Lower leg skin (tissue), 4 donors: ENCODE results near the gene ZDHHC17. TPM values are rescaled to one million over a fixed set of nuclear protein-coding genes. Genes with fewer than 3 reads are reported as not detected.

Source experiments
- DNase-seq, 2 donors: peaks; one replicate each; pipeline ENCODE4 v3.0.0-alpha.2; 2019; ENCODE audit warnings: low spot score in 2 of 2
- H3K4me3 ChIP-seq: fragments of 200-600 bp; sonication (generic); 2 replicates; pipeline ENCODE4 v1.5.1; 2017; ENCODE audit warnings: mild to moderate bottlenecking, low read depth; ENCODE audit not compliant: poor library complexity, severe bottlenecking
- CTCF ChIP-seq, 3 donors: fragments of 450-650 bp; IDR thresholded peaks; one replicate each; pipeline ENCODE4 v1.5.1; 2016; ENCODE audit warnings: antibody characterized with exemption in 3 of 3, mild to moderate bottlenecking in 3 of 3, moderate library complexity in 2 of 3
- POLR2A ChIP-seq, 2 donors: fragments of 450-650 bp; IDR thresholded peaks; one replicate each; pipeline ENCODE4 v1.6.1; 2016 to 2017; ENCODE audit warnings: antibody characterized with exemption in 2 of 2, mild to moderate bottlenecking in 1 of 2, moderate library complexity in 1 of 2
- WGBS, 2 donors: methylation state at CpG; one replicate each; pipeline ENCODE4 v1.1.5; 2018; 5-methylcytosine and 5-hydroxymethylcytosine counted together
- intact Hi-C: fragments of 100-400 bp; cut with DNase I; formaldehyde crosslinking; loops from one replicate; pipeline ENCODE4 v1.15.0; 2023; ENCODE audit warnings: low total_unique reads
- total RNA-seq, 4 donors: library from RNA; depleted of rRNA; stranded (reverse); fragments of >200 nt; gene quantifications; one replicate each; pipeline ENCODE4 v1.1.0, GENCODE V29; 2016

The ZDHHC17 gene
- total RNA-seq, 4 donors from 2014 or later, result 10.5 to 18.7 (median 13.0) TPM

DNA sequence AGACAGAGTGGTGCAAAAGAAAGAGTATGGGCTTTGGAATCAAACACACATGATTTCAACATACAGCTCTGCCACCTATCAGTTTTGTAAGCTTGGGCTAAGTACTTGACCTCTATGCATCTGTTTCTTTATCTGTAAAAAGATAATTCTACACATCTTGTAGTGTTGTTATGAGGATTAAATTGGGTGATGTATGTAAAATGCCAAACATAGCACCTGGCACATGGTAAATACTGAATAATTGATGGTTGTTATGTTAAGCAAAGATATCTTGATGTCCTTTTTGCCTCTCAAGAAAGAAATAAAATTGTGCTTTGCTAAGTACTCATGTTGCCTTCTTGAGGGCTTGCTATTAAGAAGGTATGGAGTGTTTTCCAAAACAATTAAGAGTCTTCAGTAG, 117.2 kb downstream of the ZDHHC17 start:
- TF ChIP-seq CTCF (IDR thresholded peaks at IDR 0.05), result no peak
- TF ChIP-seq POLR2A (IDR thresholded peaks at IDR 0.05), result no peak
- no peak for DNase-seq
- intact Hi-C loops, result no loop called here
- no peak overlapping the region for H3K4me3 ChIP-seq

DNA sequence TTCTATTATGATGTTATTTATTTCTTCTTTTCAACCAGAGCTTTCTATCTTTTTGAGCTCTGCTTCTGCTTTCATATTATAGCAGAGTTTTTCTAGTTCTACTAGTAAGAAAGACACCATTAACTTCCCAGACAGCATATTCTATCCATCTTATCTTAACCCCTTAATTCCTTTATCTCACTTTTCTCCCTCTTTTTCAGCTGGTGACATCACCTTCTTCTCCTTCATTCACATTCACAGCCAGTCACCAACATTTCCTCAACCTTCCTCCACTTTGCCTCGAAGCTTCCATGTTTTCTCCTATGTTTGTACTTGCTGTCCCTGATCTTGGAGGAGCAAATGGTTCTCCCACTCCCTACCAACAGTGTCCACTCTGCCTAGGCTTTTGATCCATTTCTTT, 118.5 kb downstream of the ZDHHC17 start:
- DNase-seq, result no peak
- intact Hi-C loops, result no loop called here
- TF ChIP-seq CTCF (IDR thresholded peaks at IDR 0.05), result no peak
- no peak for TF ChIP-seq POLR2A (IDR thresholded peaks at IDR 0.05)
- WGBS, 2 donors, result 82 to 92% methylated on average over 1 of the region's 1 CpG
- H3K4me3 ChIP-seq, result no peak overlapping the region

DNA sequence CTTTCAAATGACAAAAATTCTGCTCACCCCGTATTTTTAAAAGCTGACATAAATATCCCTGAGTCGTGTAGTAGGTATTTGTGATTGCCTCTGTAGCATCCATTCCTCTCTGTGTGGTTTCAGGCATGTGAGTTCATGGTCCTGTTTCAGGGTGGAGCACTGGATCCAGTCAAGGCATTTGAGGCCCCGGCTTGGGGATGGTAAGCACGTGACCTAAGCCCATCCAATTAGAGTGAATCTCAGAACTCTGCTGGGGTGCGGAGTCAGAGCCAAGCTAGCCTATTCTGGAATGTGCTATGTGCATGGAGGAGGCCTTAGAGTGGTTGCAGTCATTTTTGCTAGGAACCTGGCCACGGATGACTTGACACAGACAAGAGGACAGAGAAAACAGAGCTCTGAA, 119.2 kb downstream of the ZDHHC17 start:
- no peak for DNase-seq
- intact Hi-C loops, result no loop called here
- no peak for TF ChIP-seq CTCF (IDR thresholded peaks at IDR 0.05)
- no peak for TF ChIP-seq POLR2A (IDR thresholded peaks at IDR 0.05)
- H3K4me3 ChIP-seq, result no peak overlapping the region
- WGBS, 2 donors, result 85 to 91% methylated on average over 6 of the region's 6 CpGs

DNA sequence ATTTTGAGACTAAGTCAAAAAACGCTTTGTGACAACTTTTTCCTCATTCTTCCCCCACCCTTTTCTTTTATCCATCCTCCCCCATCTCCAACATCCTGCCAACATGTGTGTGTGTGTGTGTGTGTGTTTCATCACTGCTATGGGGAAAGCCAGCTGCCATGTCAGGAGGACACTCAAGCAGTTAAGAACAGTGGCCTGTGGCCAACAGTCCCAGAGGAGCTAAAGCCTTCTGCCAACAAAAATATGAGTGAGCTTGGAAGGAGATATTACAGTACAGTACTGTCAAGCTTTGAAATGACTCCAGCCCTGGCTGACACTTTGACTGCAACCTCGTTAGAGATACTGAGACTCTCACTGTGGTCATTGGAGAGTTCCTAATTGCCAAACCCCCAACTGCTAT, 119.9 kb downstream of the ZDHHC17 start:
- H3K4me3 ChIP-seq, result no peak overlapping the region
- DNase-seq, result no peak
- TF ChIP-seq CTCF (IDR thresholded peaks at IDR 0.05) (no peak), POLR2A (IDR thresholded peaks at IDR 0.05) (no peak)
- WGBS, 2 donors, result 47 to 54% methylated on average over 2 of the region's 2 CpGs
- intact Hi-C loops, result no loop called here

GRCh38 chr12:76888775-76889174, 124.9 kb downstream of the ZDHHC17 start:
- intact Hi-C loops, result no loop called here
- 94 to 100% methylated on average over 1 of the region's 1 CpG for WGBS, 2 donors
- TF ChIP-seq POLR2A (IDR thresholded peaks at IDR 0.05), result no peak
- no peak for TF ChIP-seq CTCF (IDR thresholded peaks at IDR 0.05)
- no peak for DNase-seq
- no peak overlapping the region for H3K4me3 ChIP-seq
